Heart right ventricle (tissue), 16 donors: ENCODE data around the gene KLF13. TPM values are rescaled to one million over a fixed set of nuclear protein-coding genes. Genes with fewer than 3 reads are reported as not detected.
A peak's percentile ranks its signal among the peaks of the same experiment; 100 is the strongest.

ENCODE experiments used
- ATAC-seq, 8 donors: fragments of 200-7000 bp; cut with Tn5 transposase; one replicate each; pipeline ENCODE4 v1.9.1; 2020; ENCODE audit warnings: mild to moderate bottlenecking in 8 of 8, moderate library complexity in 8 of 8, moderate number of reproducible peaks in 1 of 8
- DNase-seq, 2 donors: peaks; one replicate each; pipeline ENCODE4 v3.0.0-alpha.2; 2020
- H3K27ac ChIP-seq, 10 donors: fragments of 200-600 bp; sonication (generic) in 2 of 10; one replicate each; pipeline versions ENCODE4 v1.5.0 to v1.8.0; 2020 to 2022; ENCODE audit warnings: mild to moderate bottlenecking in 3 of 10
- H3K27me3 ChIP-seq, 7 donors: fragments of 200-600 bp; one replicate each; pipeline ENCODE4 v1.8.0; 2021 to 2022; ENCODE audit warnings: mild to moderate bottlenecking in 2 of 7
- H3K36me3 ChIP-seq, 9 donors: fragments of 200-600 bp; sonication (generic) in 1 of 9; one replicate each; pipeline versions ENCODE4 v1.5.0 to v1.8.0; 2020 to 2022; ENCODE audit warnings: mild to moderate bottlenecking in 2 of 9
- H3K4me1 ChIP-seq, 9 donors: fragments of 200-600 bp; sonication (generic) in 1 of 9; one replicate each; pipeline versions ENCODE4 v1.5.0 to v1.8.0; 2020 to 2022; ENCODE audit warnings: mild to moderate bottlenecking in 4 of 9
- H3K4me3 ChIP-seq, 10 donors: fragments of 200-600 bp; sonication (generic) in 2 of 10; one replicate each; pipeline versions ENCODE4 v1.5.0 to v1.8.0; 2020 to 2022; ENCODE audit warnings: mild to moderate bottlenecking in 7 of 10, moderate library complexity in 2 of 10
- H3K9me3 ChIP-seq, 11 donors: fragments of 200-600 bp in 10 of 11; sonication (generic) in 2 of 11; one replicate each; pipeline versions ENCODE4 v1.5.0 to v1.8.0; 2013 to 2022; ENCODE audit warnings: mild to moderate bottlenecking in 2 of 11, control low read depth in 1 of 11, moderate library complexity in 1 of 11
- CTCF ChIP-seq, 9 donors: fragments of 200-600 bp; sonication (generic) in 2 of 9; IDR thresholded peaks; one replicate each; pipeline versions ENCODE4 v1.5.0 to v1.8.0; 2021 to 2022; ENCODE audit warnings: antibody characterized with exemption in 9 of 9, mild to moderate bottlenecking in 5 of 9, moderate library complexity in 1 of 9
- WGBS, 2 donors: extraction: QIAGEN DNeasy Blood & Tissue Kit; methylation state at CpG; one replicate each; pipeline ENCODE4 v1.1.7; 2013; ENCODE audit warnings: inconsistent platforms in 1 of 2; 5-methylcytosine and 5-hydroxymethylcytosine counted together
- intact Hi-C, 10 donors: fragments of 100-400 bp; cut with DNase I; formaldehyde crosslinking; loops; one replicate each; pipeline versions ENCODE4 v1.11.1 to v1.14.2; 2022
- polyA plus RNA-seq, 2 donors: library from polyadenylated mRNA; stranded (reverse); fragments of 200-250 nt; gene quantifications; one replicate each; pipeline ENCODE4 v1.2.3, GENCODE V29; 2013
- total RNA-seq, 10 donors: library from RNA; stranded (reverse); fragmentation: NEBNext Ultra II Directional in 3 of 10; extraction: Animal tissue kit (Norgen Biotek cat#: 25700) in 3 of 10; gene quantifications; one replicate each; pipeline versions ENCODE4 v1.2.1 to v1.2.4, GENCODE V29; 2021 to 2023
- donor health status: Arrhythmogenic right ventricular cardiomyopathy.
- donor health status: ischemic (EF 13 %, LVEDD 7.1; RV severe dilation, severe dysfunction).
- donor health status: healthy with polysubstance abuse.
- donor health status: DM: no; HTN: yes; CAD: no.
- donor health status: DM: no; HTN: no; CAD: no.
- donor health status: ischemic (EF 25% LVEDD 6.9; RV normal size, moderate dysfunction).
- donor health status: ischemic (EF 25% LVEDD 5.7; RV mildly dilated, moderate dysfunction).
- donor health status: healthy.
- donor health status: DM: yes; HTN: yes; CAD: no.
- donor health status: Ischemic cardiomyopathy.
- donor health status: ischemic (EF 35%, LVEDD 5.7; RV mildly dilated, moderate dysfunction).
- donor health status: nonischemic (EF 11% LVEDD 7.7; RV severe dilation, severe dysfunction).
- donor health status: DM: yes; HTN: yes; CAD: no.
- donor health status: PGD.
- donor health status: ischemic (EF 29% LVEDD 5.4; RV normal size, mild dysfunction).
- donor health status: nonischemic (EF 23%, LVEDD 6.1; RV moderate dilation, normal function).

Gene KLF13
- total and polyA plus RNA-seq, 12 donors = 28.4 to 101 (median 45.0) TPM

GRCh38 chr15:31366169-31366734 is 39.6 kb downstream of the KLF13 start:
- ATAC-seq = peak; percentile 22 to 69 (median 60)
- peak overlapping the region in 9 of 10 donors; percentile 21 to 39 (median 32) for H3K4me3 ChIP-seq
- intact Hi-C loops = loop anchor here in 6 of 10 donors (2.0 to 10.0 kb wide), 5 partner anchors 31 to 121 kb away; partner anchors contain the start of gene KLF13 (in 2 of the 6)

GRCh38 chr15:31367021-31367729 is 40.5 kb downstream of the KLF13 start:
- Histone ChIP-seq H3K9me3 (peaks cover 0 to 5% (median 0%) of the 10 kb centered on the region in 11 donors), H3K27ac (peak overlapping the region; percentile 78 to 97 (median 92)), H3K4me1 (peaks cover 46 to 100% (median 97%) of the 10 kb centered on the region in 9 donors), H3K4me3 (peak overlapping the region in 5 of 10 donors; percentile 21 to 36 (median 32)), H3K36me3 (peaks cover 0 to 6% (median 3%) of the 10 kb centered on the region in 9 donors), H3K27me3 (no peaks in the 10 kb centered on the region)
- no peak for TF ChIP-seq CTCF (IDR thresholded peaks at IDR 0.05)
- intact Hi-C loops = loop anchor here in 6 of 10 donors (2.0 to 10.0 kb wide), 5 partner anchors 30 to 120 kb away; partner anchors contain the start of gene KLF13 (in 2 of the 6)
- WGBS, 2 donors = 41 to 47% methylated on average over 11 of the region's 11 CpGs
- ATAC-seq = peak in 7 of 8 donors; percentile 1 to 15 (median 3)
- DNase-seq = no peak

More at GRCh38 chr15:31366169-31366734, 39.6 kb downstream of the KLF13 start:
- Histone ChIP-seq H3K27me3 (no peaks in the 10 kb centered on the region), H3K9me3 (peaks cover 0 to 5% (median 0%) of the 10 kb centered on the region in 11 donors), H3K4me1 (peaks cover 51 to 100% (median 97%) of the 10 kb centered on the region in 9 donors), H3K27ac (peak overlapping the region; percentile 78 to 97 (median 92)), H3K36me3 (no peaks in the 10 kb centered on the region)
- 32 to 36% methylated on average over 7 of the region's 7 CpGs for WGBS, 2 donors
- TF ChIP-seq CTCF (IDR thresholded peaks at IDR 0.05) = peak in 4 of 9 donors; percentile 5 to 37 (median 27)
- peak; percentile 55 for DNase-seq

- WGBS, 2 donors = 43 to 58% methylated on average over 13 of the region's 13 CpGs
- intact Hi-C loops = loop anchor here in 6 of 10 donors (2.0 to 10.0 kb wide), 5 partner anchors 29 to 119 kb away; partner anchors contain the start of gene KLF13 (in 2 of the 6)
Measured at GRCh38 chr15:31367730-31368344, 41.2 kb downstream of the KLF13 start.

More at GRCh38 chr15:31367730-31368344, 41.2 kb downstream of the KLF13 start:
- no peak for DNase-seq
- Histone ChIP-seq H3K36me3 (peaks cover 0 to 13% (median 6%) of the 10 kb centered on the region in 9 donors), H3K4me3 (no peak overlapping the region), H3K27me3 (no peaks in the 10 kb centered on the region), H3K9me3 (peaks cover 0 to 5% (median 0%) of the 10 kb centered on the region in 11 donors), H3K27ac (peak overlapping the region; percentile 78 to 97 (median 92)), H3K4me1 (peaks cover 46 to 100% (median 97%) of the 10 kb centered on the region in 9 donors)
- no peak for ATAC-seq
- no peak for TF ChIP-seq CTCF (IDR thresholded peaks at IDR 0.05)
